Mesothelial cell of epicardium (in vitro differentiated cells): ENCODE data around the gene ANKRD11. TPM values are rescaled to one million over a fixed set of nuclear protein-coding genes. Genes with fewer than 3 reads are reported as not detected.
A peak's percentile ranks its signal among the peaks of the same experiment; 100 is the strongest.

Source experiments
- DNase-seq, 2 experiments: peaks; one replicate each; pipeline ENCODE4 v3.0.0; 2021; ENCODE audit warnings: low spot score in 2 of 2; ENCODE audit not compliant: unreplicated experiment in 2 of 2
- H3K27ac Mint-ChIP-seq: 2 replicates; pipeline ENCODE4 v1.8.0; 2021; ENCODE audit warnings: mixed read lengths
- H3K27me3 Mint-ChIP-seq: 2 replicates; pipeline ENCODE4 v1.8.0; 2021; ENCODE audit warnings: low read depth, mixed read lengths
- H3K36me3 Mint-ChIP-seq: 2 replicates; pipeline ENCODE4 v1.8.0; 2021; ENCODE audit warnings: mixed read lengths
- H3K4me1 Mint-ChIP-seq: 2 replicates; pipeline ENCODE4 v1.8.0; 2021; ENCODE audit warnings: mixed read lengths
- H3K4me3 Mint-ChIP-seq: 2 replicates; pipeline ENCODE4 v1.8.0; 2021; ENCODE audit warnings: mild to moderate bottlenecking, moderate library complexity, mixed read lengths
- H3K9me3 Mint-ChIP-seq: 2 replicates; pipeline ENCODE4 v1.8.0; 2021; ENCODE audit warnings: mixed read lengths
- total RNA-seq: library from RNA; stranded (reverse); gene quantifications from 3 replicates; pipeline ENCODE4 v1.2.1, GENCODE V29; 2021
- TF ChIP-seq, protein P1 (sequence below): fragments of 200-600 bp; sonication (generic); IDR thresholded peaks from one replicate; pipeline ENCODE4 v1.5.0; 2021; ENCODE audit warnings: antibody characterized with exemption; ENCODE audit not compliant: unreplicated experiment

ANKRD11 gene
- total RNA-seq, 1 donor from 2014 or later: 247 TPM

DNA sequence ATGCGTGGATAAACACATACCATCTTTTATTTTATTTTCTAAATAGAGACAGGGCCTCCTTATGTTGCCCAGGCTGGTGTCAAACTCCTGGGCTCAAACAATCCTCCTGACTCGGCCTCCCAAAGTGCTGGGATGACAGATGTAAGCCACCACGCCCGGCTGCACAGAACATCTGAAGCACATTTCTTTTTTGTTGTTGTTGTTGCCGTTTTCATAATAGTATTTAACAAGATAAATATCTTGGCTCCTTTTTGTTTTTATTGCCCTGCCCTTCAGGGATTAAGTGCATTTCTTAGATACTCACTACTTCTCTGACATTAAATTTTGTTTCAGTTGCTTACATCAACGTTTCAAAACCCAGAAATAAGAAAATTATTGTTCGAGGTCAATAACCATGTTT is 37.4 kb downstream of the ANKRD11 start:
- Mint-ChIP-seq H3K4me3 (no peak overlapping the region), H3K36me3 (peaks cover 15% of the 10 kb centered on the region), H3K27me3 (no peaks in the 10 kb centered on the region), H3K9me3 (peaks cover 3% of the 10 kb centered on the region), H3K27ac (no peak overlapping the region), H3K4me1 (peaks cover 9% of the 10 kb centered on the region)
- DNase-seq: no peak
- TF ChIP-seq, protein P1, sequence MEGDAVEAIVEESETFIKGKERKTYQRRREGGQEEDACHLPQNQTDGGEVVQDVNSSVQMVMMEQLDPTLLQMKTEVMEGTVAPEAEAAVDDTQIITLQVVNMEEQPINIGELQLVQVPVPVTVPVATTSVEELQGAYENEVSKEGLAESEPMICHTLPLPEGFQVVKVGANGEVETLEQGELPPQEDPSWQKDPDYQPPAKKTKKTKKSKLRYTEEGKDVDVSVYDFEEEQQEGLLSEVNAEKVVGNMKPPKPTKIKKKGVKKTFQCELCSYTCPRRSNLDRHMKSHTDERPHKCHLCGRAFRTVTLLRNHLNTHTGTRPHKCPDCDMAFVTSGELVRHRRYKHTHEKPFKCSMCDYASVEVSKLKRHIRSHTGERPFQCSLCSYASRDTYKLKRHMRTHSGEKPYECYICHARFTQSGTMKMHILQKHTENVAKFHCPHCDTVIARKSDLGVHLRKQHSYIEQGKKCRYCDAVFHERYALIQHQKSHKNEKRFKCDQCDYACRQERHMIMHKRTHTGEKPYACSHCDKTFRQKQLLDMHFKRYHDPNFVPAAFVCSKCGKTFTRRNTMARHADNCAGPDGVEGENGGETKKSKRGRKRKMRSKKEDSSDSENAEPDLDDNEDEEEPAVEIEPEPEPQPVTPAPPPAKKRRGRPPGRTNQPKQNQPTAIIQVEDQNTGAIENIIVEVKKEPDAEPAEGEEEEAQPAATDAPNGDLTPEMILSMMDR: no peak

DNA sequence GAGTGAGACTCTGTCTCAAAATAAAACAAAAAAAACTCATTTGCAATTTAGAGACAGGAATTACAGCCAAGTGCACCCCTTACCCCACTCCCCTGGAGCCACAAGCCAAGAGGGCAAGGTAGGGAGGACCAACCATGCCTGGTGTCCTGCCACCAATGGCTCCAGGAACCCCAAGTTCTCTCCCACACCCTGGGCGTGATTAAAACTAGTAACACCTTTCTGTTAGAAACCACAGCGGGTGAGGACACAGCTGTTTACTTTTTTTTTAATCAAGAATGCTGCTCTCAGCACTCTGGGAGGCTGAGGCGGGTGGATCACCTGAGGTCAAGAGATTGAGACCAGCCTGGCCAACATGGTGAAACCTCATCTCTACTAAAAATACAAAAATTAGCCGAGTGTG is 38.1 kb downstream of the ANKRD11 start:
- peaks cover 3% of the 10 kb centered on the region for H3K9me3 Mint-ChIP-seq
- peaks cover 11% of the 10 kb centered on the region for H3K36me3 Mint-ChIP-seq
- H3K27ac Mint-ChIP-seq: no peak overlapping the region
- no peak overlapping the region for H3K4me3 Mint-ChIP-seq
- peaks cover 12% of the 10 kb centered on the region for H3K4me1 Mint-ChIP-seq
- DNase-seq: no peak
- H3K27me3 Mint-ChIP-seq: no peaks in the 10 kb centered on the region
- TF ChIP-seq, protein P1: no peak

DNA sequence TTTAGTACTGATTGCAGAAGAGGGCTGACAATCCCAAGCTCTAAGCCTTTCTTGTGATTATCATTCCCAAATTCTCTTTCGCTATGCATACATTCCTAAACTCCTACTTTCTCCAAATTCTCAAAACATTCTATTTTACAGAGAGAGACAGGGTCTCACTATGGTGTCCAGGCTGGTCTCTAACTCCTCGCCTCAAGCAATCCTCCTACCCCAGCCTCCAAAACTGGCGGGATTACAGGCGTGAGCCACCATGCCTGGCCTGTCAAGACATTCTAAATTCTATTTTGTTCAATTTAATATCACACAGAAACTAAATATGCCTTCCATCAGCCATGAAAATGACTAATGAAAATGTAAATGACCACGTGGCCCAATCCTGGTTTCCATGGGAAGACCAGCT is 39.8 kb downstream of the ANKRD11 start:
- Mint-ChIP-seq H3K9me3 (no peaks in the 10 kb centered on the region), H3K36me3 (peaks cover 3% of the 10 kb centered on the region), H3K27ac (peak overlapping the region; percentile 28), H3K27me3 (no peaks in the 10 kb centered on the region), H3K4me1 (peaks cover 23% of the 10 kb centered on the region), H3K4me3 (no peak overlapping the region)
- TF ChIP-seq, protein P1: no peak
- DNase-seq: no peak

DNA sequence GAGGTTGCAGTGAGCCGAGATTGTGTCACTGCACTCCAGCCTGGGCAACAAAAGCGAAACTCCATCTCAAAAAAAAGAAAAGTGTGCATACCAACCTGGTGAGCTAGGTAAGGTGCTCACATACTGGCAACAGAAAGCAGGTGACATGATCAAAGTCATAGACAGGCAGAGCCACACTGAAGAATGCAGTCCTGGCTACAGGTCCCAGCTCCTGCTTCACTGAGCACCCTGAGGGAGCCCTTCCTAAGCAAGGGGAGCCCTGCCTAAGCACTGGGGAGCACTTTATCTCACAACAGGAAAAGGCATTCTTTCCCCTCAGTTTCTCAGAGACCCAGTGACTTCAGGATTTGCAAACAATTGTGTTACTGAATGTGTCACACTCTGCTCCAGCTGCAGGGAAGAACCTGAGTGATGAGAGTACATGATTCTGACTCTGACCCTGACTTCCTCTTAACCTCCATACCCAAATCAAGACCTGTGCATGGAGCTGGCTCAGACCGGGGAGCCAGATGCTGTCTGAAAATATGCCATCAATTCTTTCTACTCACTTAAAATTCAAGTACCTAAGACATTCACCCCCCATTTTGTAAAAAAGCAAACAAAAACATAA is 40.5 kb downstream of the ANKRD11 start:
- Mint-ChIP-seq H3K27ac (peak overlapping the region; percentile 28), H3K4me3 (no peak overlapping the region), H3K36me3 (no peaks in the 10 kb centered on the region), H3K27me3 (no peaks in the 10 kb centered on the region), H3K4me1 (peaks cover 28% of the 10 kb centered on the region), H3K9me3 (no peaks in the 10 kb centered on the region)
- DNase-seq: no peak
- TF ChIP-seq, protein P1: no peak

DNA sequence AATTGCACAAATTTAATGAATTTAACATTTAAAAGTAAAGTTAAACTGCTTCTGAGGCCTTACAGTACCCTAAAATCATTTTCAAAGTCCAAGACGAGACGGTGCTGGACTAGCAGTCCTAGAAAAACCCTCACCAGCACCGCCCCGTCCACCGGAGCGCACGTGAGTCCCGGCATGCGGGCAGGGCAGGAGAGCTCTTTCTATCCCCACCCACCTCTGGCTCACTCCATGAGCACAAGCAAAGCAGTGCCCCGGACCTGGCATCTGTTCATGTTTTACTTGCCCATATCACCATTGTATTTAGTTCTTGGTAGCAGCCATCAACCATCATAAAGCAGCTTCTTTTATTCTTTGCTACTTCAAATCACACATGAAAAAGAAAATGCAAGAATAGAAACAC is 41.7 kb downstream of the ANKRD11 start:
- H3K9me3 Mint-ChIP-seq: no peaks in the 10 kb centered on the region
- H3K4me1 Mint-ChIP-seq: peaks cover 37% of the 10 kb centered on the region
- no peak for DNase-seq
- H3K27me3 Mint-ChIP-seq: no peaks in the 10 kb centered on the region
- H3K27ac Mint-ChIP-seq: peak overlapping the region; percentile 33
- no peaks in the 10 kb centered on the region for H3K36me3 Mint-ChIP-seq
- no peak overlapping the region for H3K4me3 Mint-ChIP-seq
- TF ChIP-seq, protein P1: no peak

DNA sequence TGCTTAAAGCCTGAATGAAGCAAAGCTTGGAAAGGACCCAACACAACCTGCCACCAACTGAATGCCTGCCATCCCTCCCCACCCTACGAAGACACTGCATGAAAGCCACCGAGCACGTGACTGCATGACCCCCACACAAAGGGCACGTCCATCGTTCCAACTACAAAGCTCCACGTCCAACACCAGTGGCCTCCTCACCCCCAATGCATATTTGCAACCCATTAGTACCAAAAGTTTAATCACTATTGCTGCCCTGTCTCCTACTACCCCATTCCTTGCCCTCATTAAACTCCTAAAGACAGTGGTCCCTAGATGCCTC is 43.4 kb downstream of the ANKRD11 start:
- TF ChIP-seq, protein P1: no peak
- H3K4me3 Mint-ChIP-seq: no peak overlapping the region
- no peaks in the 10 kb centered on the region for H3K9me3 Mint-ChIP-seq
- DNase-seq: no peak
- H3K27me3 Mint-ChIP-seq: no peaks in the 10 kb centered on the region
- H3K36me3 Mint-ChIP-seq: no peaks in the 10 kb centered on the region
- H3K27ac Mint-ChIP-seq: peak overlapping the region; percentile 51
- H3K4me1 Mint-ChIP-seq: peaks cover 54% of the 10 kb centered on the region
